Activated CD8-positive, alpha-beta memory T cell treated with anti-CD3 and anti-CD28 coated beads for 48 hours (primary cell): ENCODE measurements around the gene HCN4.

Source experiments
- DNase-seq, 3 experiments: peaks; one replicate each; pipeline ENCODE4 v3.0.0-alpha.2; 2020; ENCODE audit warnings: low read depth in 2 of 3, low spot score in 2 of 3

HCN4 gene

GRCh38 chr15:73346735-73347312 is 21.9 kb downstream of the HCN4 start:
- peak in 2 of 3 experiments; percentile 12 to 34 for DNase-seq

- no peak for DNase-seq
These were observed 23.1 kb downstream of the HCN4 start for GRCh38 chr15:73345658-73346057.

GRCh38 chr15:73344056-73344455 is 24.7 kb downstream of the HCN4 start:
- no peak for DNase-seq

- no peak for DNase-seq
These were observed 26.7 kb downstream of the HCN4 start for GRCh38 chr15:73341886-73342600.

- no peak for DNase-seq
These were observed 28.1 kb downstream of the HCN4 start for GRCh38 chr15:73340502-73341192.

- no peak for DNase-seq
These were observed 30.0 kb downstream of the HCN4 start for GRCh38 chr15:73338606-73339374.

GRCh38 chr15:73338058-73338457 is 30.7 kb downstream of the HCN4 start:
- DNase-seq = no peak

GRCh38 chr15:73337187-73337586 is 31.6 kb downstream of the HCN4 start:
- DNase-seq = no peak

GRCh38 chr15:73336756-73337155 is 32.0 kb downstream of the HCN4 start:
- no peak for DNase-seq

GRCh38 chr15:73335471-73335870 is 33.3 kb downstream of the HCN4 start:
- DNase-seq = no peak

GRCh38 chr15:73335026-73335425 is 33.7 kb downstream of the HCN4 start:
- DNase-seq = no peak

- no peak for DNase-seq
These were observed 34.7 kb downstream of the HCN4 start for GRCh38 chr15:73334086-73334485.

GRCh38 chr15:73333001-73333400 is 35.8 kb downstream of the HCN4 start:
- no peak for DNase-seq

- DNase-seq = no peak
These were observed 36.5 kb downstream of the HCN4 start for GRCh38 chr15:73331991-73332925.

GRCh38 chr15:73331501-73331900 is 37.3 kb downstream of the HCN4 start:
- no peak for DNase-seq

GRCh38 chr15:73330206-73331051 is 38.3 kb downstream of the HCN4 start:
- DNase-seq = no peak

- no peak for DNase-seq
These were observed 39.1 kb downstream of the HCN4 start for GRCh38 chr15:73329501-73330200.

- no peak for DNase-seq
These were observed 39.8 kb downstream of the HCN4 start for GRCh38 chr15:73328981-73329380.
